Activated CD8-positive, alpha-beta T cell treated with anti-CD3 and anti-CD28 coated beads for 36 hours (primary cell): ENCODE results near the gene PHKA1. TPM values are rescaled to one million over a fixed set of nuclear protein-coding genes. Genes with fewer than 3 reads are reported as not detected.
A peak's percentile ranks its signal among the peaks of the same experiment; 100 is the strongest.
"Not testable (repeated sequence)": the region's sequence is repeated elsewhere in the genome, so short reads cannot be mapped to it uniquely, and the experiment has no call there.

ENCODE experiments used
- ATAC-seq: fragments of 200-7000 bp; cut with Tn5 transposase; one replicate; pipeline ENCODE4 v1.10.0; 2021; ENCODE audit warnings: mild to moderate bottlenecking, moderate library complexity
- CTCF ChIA-PET: fragments of 350-600 bp; sonication (Branson Sonifier 250); formaldehyde crosslinking; loops from one replicate; lab custom pipeline; 2021; ENCODE audit warnings: antibody characterized with exemption; lab: Charles Lee
- POLR2A ChIA-PET: fragments of 350-600 bp; sonication (Branson Sonifier 250); formaldehyde crosslinking; loops from one replicate; lab custom pipeline; 2021; ENCODE audit warnings: antibody characterized with exemption; lab: Charles Lee
- DNase-seq: peaks from one replicate; pipeline ENCODE4 v3.0.0-alpha.2; 2020
- H3K27ac Mint-ChIP-seq: one replicate; pipeline ENCODE4 v1.8.0; 2021; ENCODE audit warnings: mild to moderate bottlenecking, mixed read lengths
- H3K27me3 Mint-ChIP-seq: one replicate; pipeline ENCODE4 v1.8.0; 2021; ENCODE audit warnings: mixed read lengths
- H3K36me3 Mint-ChIP-seq: one replicate; pipeline ENCODE4 v1.8.0; 2021; ENCODE audit warnings: low read depth, mixed read lengths
- H3K4me1 Mint-ChIP-seq: one replicate; pipeline ENCODE4 v1.8.0; 2021; ENCODE audit warnings: low read depth, mixed read lengths
- H3K4me3 Mint-ChIP-seq: one replicate; pipeline ENCODE4 v1.8.0; 2021; ENCODE audit warnings: mild to moderate bottlenecking, moderate library complexity, mixed read lengths
- H3K9me3 Mint-ChIP-seq: one replicate; pipeline ENCODE4 v1.8.0; 2021; ENCODE audit warnings: mixed read lengths
- intact Hi-C: fragments of 100-400 bp; cut with micrococcal nuclease; formaldehyde crosslinking; loops from one replicate; pipeline ENCODE4 v1.10.0; 2022
- total RNA-seq, 2 experiments: library from RNA; stranded (reverse); gene quantifications; one replicate each; pipeline ENCODE4 v1.2.3, GENCODE V29; 2021
- TF ChIP-seq, protein P1 (sequence below): fragments of 200-600 bp; IDR thresholded peaks from one replicate; pipeline ENCODE4 v1.8.0; 2022; ENCODE audit warnings: antibody characterized with exemption, mild to moderate bottlenecking

PHKA1 gene
- total RNA-seq, result 1 to 10 TPM; 6.9 to 8.0 TPM

DNA sequence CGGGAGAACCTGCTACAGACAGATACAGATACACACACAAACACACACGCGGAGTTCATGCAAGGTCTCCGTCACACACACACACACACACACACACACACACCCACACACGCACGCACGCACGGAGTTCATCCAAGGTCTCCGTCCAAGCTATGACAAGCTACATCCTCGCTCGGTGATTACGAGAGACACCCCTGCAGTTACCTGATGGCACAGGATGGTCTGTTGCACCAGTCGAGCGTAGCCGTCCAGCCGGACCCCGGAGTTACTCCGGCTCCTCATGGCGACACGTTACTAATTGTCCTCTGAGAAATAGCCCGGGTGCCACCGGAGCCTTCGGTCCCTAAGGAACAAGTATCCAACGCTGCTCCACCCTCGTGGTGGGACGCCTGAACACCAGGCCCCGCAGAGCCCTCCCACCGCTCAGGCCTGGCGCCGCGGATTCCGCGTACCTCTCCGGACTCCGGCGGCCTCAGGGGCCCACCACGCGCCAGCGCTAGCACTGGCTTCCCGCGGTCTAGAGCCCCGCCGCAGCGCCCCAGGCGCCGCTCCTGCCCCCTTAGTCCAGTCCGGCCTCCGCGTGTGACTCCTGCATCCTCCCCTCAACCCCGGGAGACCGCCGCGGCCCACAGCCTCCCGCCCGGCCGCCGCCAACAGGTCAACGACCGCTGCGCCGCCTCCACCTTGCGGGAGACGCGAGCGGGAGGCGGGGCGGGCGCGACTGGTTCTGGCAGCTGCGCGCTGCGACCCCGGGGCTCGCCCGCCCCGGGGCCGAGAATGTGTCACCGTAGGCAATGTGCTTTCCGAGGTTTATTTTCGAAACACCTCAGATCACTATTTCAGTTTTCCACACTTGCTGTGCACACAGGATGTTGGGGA lies at the start of gene PHKA1:
Gene PHKA1, minus strand, starts transcription at position 708 of the 879 bp plus-strand sequence. Its CDS starts 426 bp downstream, at position 282.
- Mint-ChIP-seq H3K27ac (peak within 1 kb of the TSS; percentile 83), H3K4me3 (peak within 1 kb of the TSS; percentile 75), H3K4me1 (peaks cover 12% of the 10 kb centered on the region)
- H3K9me3 Mint-ChIP-seq, CTCF ChIA-PET, H3K27me3 Mint-ChIP-seq, intact Hi-C loops, H3K36me3 Mint-ChIP-seq: not testable (repeated sequence)
- DNase-seq, result peak; percentile 69
- peak; percentile 85 for ATAC-seq
- POLR2A ChIA-PET, result interaction anchor here (1.0 to 2.0 kb wide), 4 partner anchors 93 to 438 kb away, joined by 3 to 6 read pairs (median 5); partner anchors contain the start of genes HDAC8 and RPS4X

DNA sequence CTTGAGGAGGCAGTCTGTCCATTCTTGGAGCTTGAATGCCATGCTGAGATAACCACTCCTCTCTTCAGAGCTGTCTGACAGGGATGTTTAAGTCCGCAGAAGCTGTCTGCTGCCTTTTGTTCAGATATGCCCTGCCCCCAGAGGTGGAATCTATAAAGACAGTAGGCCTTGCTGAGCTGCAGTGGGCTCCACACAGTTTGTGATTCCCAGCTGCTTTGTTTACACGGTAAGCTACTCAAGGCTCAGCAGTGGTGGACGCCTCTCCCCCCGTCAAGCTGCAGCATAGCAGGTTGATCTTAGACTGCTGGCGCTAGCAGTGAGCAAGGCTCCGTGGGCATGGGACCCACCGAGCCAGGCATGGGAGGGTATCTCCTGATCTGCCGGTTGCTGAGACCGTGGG lies 46.3 kb upstream of the PHKA1 start:
- H3K36me3 Mint-ChIP-seq, DNase-seq, ATAC-seq, intact Hi-C loops, POLR2A ChIA-PET, CTCF ChIA-PET, H3K9me3 Mint-ChIP-seq, H3K27ac Mint-ChIP-seq, H3K4me1 Mint-ChIP-seq, H3K4me3 Mint-ChIP-seq, H3K27me3 Mint-ChIP-seq: not testable (repeated sequence)

- CTCF ChIA-PET, H3K27me3 Mint-ChIP-seq, H3K4me1 Mint-ChIP-seq, ATAC-seq, H3K27ac Mint-ChIP-seq, POLR2A ChIA-PET, DNase-seq, H3K36me3 Mint-ChIP-seq, H3K9me3 Mint-ChIP-seq, H3K4me3 Mint-ChIP-seq, intact Hi-C loops: not testable (repeated sequence)
These were observed 34.4 kb upstream of the PHKA1 start for GRCh38 chrX:72748545-72748944.

DNA sequence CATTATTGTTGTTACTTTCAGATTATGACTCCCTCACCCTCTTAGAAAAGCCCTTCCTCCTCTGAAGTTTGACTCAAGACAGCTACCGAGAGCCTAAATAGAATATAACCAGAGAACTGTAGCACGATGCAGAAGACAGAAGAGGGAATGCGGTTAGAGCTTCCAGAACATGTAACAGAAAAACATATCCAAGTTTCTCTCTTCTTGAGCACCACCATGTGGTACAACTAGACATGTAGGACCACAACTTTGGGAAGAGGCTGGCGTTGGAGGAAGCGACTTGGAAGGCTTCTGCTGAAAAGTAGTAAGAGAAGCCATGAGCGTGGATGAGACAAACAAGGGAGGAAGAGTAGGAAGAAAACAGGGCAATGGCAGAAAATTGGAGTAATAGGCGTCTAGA lies 31.4 kb upstream of the PHKA1 start:
- H3K9me3 Mint-ChIP-seq, H3K4me1 Mint-ChIP-seq, intact Hi-C loops, POLR2A ChIA-PET, H3K4me3 Mint-ChIP-seq, H3K27ac Mint-ChIP-seq, H3K36me3 Mint-ChIP-seq, H3K27me3 Mint-ChIP-seq, DNase-seq, CTCF ChIA-PET, ATAC-seq: not testable (repeated sequence)

- TF ChIP-seq, protein P1, sequence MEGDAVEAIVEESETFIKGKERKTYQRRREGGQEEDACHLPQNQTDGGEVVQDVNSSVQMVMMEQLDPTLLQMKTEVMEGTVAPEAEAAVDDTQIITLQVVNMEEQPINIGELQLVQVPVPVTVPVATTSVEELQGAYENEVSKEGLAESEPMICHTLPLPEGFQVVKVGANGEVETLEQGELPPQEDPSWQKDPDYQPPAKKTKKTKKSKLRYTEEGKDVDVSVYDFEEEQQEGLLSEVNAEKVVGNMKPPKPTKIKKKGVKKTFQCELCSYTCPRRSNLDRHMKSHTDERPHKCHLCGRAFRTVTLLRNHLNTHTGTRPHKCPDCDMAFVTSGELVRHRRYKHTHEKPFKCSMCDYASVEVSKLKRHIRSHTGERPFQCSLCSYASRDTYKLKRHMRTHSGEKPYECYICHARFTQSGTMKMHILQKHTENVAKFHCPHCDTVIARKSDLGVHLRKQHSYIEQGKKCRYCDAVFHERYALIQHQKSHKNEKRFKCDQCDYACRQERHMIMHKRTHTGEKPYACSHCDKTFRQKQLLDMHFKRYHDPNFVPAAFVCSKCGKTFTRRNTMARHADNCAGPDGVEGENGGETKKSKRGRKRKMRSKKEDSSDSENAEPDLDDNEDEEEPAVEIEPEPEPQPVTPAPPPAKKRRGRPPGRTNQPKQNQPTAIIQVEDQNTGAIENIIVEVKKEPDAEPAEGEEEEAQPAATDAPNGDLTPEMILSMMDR, result no peak
- POLR2A ChIA-PET, result no interaction called here
- CTCF ChIA-PET, result no interaction called here
- Mint-ChIP-seq H3K27ac (no peak overlapping the region), H3K4me1 (no peaks in the 10 kb centered on the region), H3K27me3 (peaks cover 26% of the 10 kb centered on the region), H3K9me3 (no peaks in the 10 kb centered on the region), H3K4me3 (no peak overlapping the region), H3K36me3 (no peaks in the 10 kb centered on the region)
- DNase-seq, result no peak
- intact Hi-C loops, result no loop called here
- no peak for ATAC-seq
These were observed 21.5 kb upstream of the PHKA1 start for GRCh38 chrX:72735561-72735960.

GRCh38 chrX:72733636-72734035 lies 19.5 kb upstream of the PHKA1 start:
- H3K4me1 Mint-ChIP-seq, H3K36me3 Mint-ChIP-seq, DNase-seq, H3K27ac Mint-ChIP-seq, POLR2A ChIA-PET, H3K9me3 Mint-ChIP-seq, ATAC-seq, CTCF ChIA-PET, intact Hi-C loops, H3K4me3 Mint-ChIP-seq: not testable (repeated sequence)
- peaks cover 28% of the 10 kb centered on the region for H3K27me3 Mint-ChIP-seq

- CTCF ChIA-PET, result no interaction called here
- H3K4me1 Mint-ChIP-seq, result no peaks in the 10 kb centered on the region
- ATAC-seq (no peak), DNase-seq (no peak)
- H3K4me3 Mint-ChIP-seq, result no peak overlapping the region
- H3K9me3 Mint-ChIP-seq, result no peaks in the 10 kb centered on the region
- POLR2A ChIA-PET, result no interaction called here
- TF ChIP-seq, protein P1, result no peak
- peaks cover 5% of the 10 kb centered on the region for H3K27me3 Mint-ChIP-seq
- intact Hi-C loops, result no loop called here
- H3K27ac Mint-ChIP-seq, result no peak overlapping the region
- no peaks in the 10 kb centered on the region for H3K36me3 Mint-ChIP-seq
These were observed 13.7 kb upstream of the PHKA1 start for GRCh38 chrX:72727846-72728245.
